HFF-Myc (cell line): ENCODE results near the gene MAN2A2.

ENCODE experiments used
- DNase-seq: peaks from one replicate; pipeline ENCODE4 v3.0.0-alpha.2; 2011; ENCODE audit warnings: low read depth; ENCODE audit errors: extremely low read depth
- H3K4me3 ChIP-seq: replicated peaks from 2 replicates; pipeline ENCODE4 v1.5.1; 2011; ENCODE audit warnings: low read depth, mild to moderate bottlenecking, control low read depth, low read length
- TF ChIP-seq, protein P1 (sequence below): IDR thresholded peaks from 2 replicates; pipeline ENCODE4 v1.5.1; 2012; ENCODE audit warnings: mild to moderate bottlenecking, low read depth, low read length, control low read depth; ENCODE audit errors: missing control alignments

Gene MAN2A2

DNA sequence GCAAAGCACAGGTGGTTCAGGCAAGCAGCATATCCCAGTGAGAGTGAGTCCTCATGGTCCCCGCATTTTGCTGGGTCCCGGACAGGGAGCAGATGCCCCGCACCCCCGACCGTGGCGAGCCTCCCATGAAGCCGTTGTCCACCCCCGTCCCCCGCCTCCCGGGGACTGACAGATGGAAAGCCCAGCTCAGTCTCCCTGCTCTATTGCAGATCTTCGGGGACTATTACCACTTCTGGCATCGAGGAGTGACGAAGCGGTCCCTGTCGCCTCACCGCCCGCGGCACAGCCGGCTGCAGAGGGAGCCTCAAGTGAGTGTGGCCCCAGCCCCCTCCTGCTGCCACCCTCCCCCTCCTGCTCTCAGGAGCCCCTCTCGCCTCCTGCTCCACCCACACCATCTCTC lies 27.1 kb upstream of the MAN2A2 start:
- no peak overlapping the region for H3K4me3 ChIP-seq
- TF ChIP-seq, protein P1, sequence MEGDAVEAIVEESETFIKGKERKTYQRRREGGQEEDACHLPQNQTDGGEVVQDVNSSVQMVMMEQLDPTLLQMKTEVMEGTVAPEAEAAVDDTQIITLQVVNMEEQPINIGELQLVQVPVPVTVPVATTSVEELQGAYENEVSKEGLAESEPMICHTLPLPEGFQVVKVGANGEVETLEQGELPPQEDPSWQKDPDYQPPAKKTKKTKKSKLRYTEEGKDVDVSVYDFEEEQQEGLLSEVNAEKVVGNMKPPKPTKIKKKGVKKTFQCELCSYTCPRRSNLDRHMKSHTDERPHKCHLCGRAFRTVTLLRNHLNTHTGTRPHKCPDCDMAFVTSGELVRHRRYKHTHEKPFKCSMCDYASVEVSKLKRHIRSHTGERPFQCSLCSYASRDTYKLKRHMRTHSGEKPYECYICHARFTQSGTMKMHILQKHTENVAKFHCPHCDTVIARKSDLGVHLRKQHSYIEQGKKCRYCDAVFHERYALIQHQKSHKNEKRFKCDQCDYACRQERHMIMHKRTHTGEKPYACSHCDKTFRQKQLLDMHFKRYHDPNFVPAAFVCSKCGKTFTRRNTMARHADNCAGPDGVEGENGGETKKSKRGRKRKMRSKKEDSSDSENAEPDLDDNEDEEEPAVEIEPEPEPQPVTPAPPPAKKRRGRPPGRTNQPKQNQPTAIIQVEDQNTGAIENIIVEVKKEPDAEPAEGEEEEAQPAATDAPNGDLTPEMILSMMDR = no peak
- DNase-seq = no peak

DNA sequence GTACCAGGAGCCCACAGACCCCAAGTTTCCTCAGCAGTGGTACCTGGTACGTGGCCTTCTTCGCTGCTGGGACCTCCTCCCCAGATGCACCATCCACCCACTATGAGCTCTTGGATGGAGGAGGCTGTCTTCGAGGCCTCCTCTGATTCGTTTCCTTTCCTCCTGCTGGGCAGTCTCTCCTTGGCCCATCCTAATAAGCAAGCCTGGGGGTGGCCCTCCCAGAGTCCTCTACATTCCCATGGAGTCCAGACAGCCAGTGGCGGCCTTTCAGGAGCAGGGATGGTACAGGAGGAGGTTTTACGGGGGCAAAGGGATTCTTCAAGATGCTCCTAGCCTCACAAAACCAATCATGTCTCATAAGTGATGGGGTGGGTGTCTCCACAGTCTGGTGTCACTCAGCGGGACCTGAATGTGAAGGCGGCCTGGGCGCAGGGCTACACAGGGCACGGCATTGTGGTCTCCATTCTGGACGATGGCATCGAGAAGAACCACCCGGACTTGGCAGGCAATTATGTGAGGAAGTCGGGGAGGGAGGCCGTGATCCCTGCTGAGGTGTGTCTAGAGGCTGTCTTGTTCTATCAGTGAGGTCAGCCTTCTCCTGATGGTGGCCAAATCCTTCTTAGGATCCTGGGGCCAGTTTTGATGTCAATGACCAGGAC lies 26.5 kb upstream of the MAN2A2 start:
- DNase-seq = no peak
- TF ChIP-seq, protein P1 = no peak
- no peak overlapping the region for H3K4me3 ChIP-seq

DNA sequence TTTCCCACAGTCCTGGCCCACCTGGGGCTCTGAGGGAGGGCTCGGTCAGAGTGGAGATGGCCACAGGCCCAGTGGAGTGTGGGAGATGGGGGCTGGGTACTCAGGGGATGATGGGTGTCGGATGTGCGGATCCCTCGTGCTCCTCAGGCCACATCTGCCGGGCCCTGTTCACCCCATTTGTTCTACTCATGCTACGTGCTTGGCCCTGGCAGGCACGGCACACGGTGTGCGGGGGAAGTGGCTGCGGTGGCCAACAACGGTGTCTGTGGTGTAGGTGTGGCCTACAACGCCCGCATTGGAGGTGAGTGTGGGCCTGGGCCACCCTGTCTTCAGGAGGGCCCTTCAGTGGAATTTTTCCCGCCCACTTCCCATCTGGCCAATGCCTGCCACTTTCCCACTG lies 25.8 kb upstream of the MAN2A2 start:
- TF ChIP-seq, protein P1 = no peak
- H3K4me3 ChIP-seq = no peak overlapping the region
- DNase-seq = no peak

DNA sequence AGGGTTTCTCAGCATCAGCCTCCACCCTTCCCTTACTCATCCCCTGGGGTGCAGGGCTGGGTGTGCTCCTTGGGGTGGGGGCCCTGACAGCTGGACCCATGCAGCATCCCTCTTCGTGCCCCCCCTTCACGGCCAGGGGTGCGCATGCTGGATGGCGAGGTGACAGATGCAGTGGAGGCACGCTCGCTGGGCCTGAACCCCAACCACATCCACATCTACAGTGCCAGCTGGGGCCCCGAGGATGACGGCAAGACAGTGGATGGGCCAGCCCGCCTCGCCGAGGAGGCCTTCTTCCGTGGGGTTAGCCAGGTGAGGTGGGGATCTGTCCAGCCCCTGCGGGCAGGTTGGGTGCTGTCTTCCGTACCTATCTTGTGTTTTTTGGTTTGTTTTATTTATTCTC lies 25.1 kb upstream of the MAN2A2 start:
- TF ChIP-seq, protein P1 = no peak
- no peak for DNase-seq
- no peak overlapping the region for H3K4me3 ChIP-seq

DNA sequence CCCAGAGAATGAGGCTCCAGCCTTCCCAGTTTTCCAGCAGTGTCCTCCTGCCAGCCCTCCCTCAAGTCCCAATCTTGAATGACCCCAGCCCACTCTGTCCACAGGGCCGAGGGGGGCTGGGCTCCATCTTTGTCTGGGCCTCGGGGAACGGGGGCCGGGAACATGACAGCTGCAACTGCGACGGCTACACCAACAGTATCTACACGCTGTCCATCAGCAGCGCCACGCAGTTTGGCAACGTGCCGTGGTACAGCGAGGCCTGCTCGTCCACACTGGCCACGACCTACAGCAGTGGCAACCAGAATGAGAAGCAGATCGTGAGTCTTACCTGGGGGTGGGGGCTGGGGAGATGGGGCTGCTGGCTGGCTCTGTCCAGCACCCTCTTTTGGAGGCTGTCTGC lies 24.4 kb upstream of the MAN2A2 start:
- no peak overlapping the region for H3K4me3 ChIP-seq
- no peak for DNase-seq
- TF ChIP-seq, protein P1 = no peak

DNA sequence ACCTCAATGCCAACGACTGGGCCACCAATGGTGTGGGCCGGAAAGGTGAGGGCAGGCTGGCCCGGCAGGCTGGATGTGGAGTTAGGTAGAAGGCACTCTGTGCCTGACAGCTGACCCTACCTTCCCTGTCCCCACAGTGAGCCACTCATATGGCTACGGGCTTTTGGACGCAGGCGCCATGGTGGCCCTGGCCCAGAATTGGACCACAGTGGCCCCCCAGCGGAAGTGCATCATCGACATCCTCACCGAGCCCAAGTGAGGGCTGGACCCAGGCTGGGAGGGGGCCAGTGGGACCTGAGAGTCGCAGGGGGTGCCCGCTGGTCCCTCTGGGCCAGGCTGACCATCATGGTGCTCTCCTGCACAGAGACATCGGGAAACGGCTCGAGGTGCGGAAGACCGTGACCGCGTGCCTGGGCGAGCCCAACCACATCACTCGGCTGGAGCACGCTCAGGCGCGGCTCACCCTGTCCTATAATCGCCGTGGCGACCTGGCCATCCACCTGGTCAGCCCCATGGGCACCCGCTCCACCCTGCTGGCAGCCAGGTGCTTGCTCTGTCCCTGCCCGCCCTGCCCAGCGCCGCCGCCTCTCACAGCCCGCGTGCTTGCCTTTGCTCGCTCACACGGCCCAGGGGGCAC lies 23.3 kb upstream of the MAN2A2 start:
- TF ChIP-seq, protein P1 = no peak
- H3K4me3 ChIP-seq = no peak overlapping the region
- no peak for DNase-seq
